Endothelial cell of umbilical vein (primary cell): Measurements from ENCODE around the gene GJA8. TPM values are rescaled to one million over a fixed set of nuclear protein-coding genes. Genes with fewer than 3 reads are reported as not detected.

ENCODE experiments used
- BruUV-seq: library from RNA; stranded (reverse); fragments of 400-500 nt; replicated peaks from 2 replicates; lab custom pipeline; 2021; lab: Mats Ljungman, UMichigan
- CTCF ChIA-PET: fragments of 300-600, 350-600 bp; sonication (Branson Sonifier 250); formaldehyde crosslinking; loops from one replicate; lab custom pipeline; 2021; ENCODE audit warnings: antibody characterized with exemption, inconsistent platforms; lab: Charles Lee
- POLR2A ChIA-PET: fragments of 300-600, 350-600 bp; sonication (Branson Sonifier 250); formaldehyde crosslinking; loops from one replicate; lab custom pipeline; 2021; ENCODE audit warnings: antibody characterized with exemption, inconsistent platforms; lab: Charles Lee
- DNase-seq: peaks from one replicate; pipeline ENCODE4 v3.0.0-alpha.2; 2011; ENCODE audit warnings: low read depth, low spot score
- FAIRE-seq: peaks from 2 replicates; lab custom pipeline; 2011; peaks lifted over from hg19 to GRCh38; lab: Jason Lieb, UNC
- H2AFZ ChIP-seq: 2 replicates; pipeline ENCODE4 v1.6.0; 2012; ENCODE audit warnings: low read depth, low read length, control low read depth, inconsistent platforms
- H3K27ac ChIP-seq: 2 replicates; pipeline ENCODE4 v1.5.1; 2011; ENCODE audit warnings: low read depth, mild to moderate bottlenecking, control low read depth, low read length, moderate library complexity; ENCODE audit not compliant: insufficient read depth
- H3K27me3 ChIP-seq, 2 experiments: 2 replicates each; pipeline versions ENCODE4 v1.6.0 to v1.6.1; 2011; ENCODE audit warnings: low read length in 2 of 2, mixed read lengths in 1 of 2; ENCODE audit not compliant: control insufficient read depth in 2 of 2, insufficient read depth in 2 of 2
- H3K36me3 ChIP-seq, 2 experiments: 2 replicates in 1 of 2; 3 replicates in 1 of 2; pipeline ENCODE4 v1.5.1; 2011; ENCODE audit warnings: low read length in 2 of 2, mild to moderate bottlenecking in 1 of 2, moderate library complexity in 1 of 2; ENCODE audit not compliant: control insufficient read depth in 2 of 2, insufficient read depth in 2 of 2; ENCODE audit errors: extremely low read depth in 1 of 2
- H3K4me1 ChIP-seq: 3 replicates; pipeline ENCODE4 v1.5.1; 2011; ENCODE audit warnings: mild to moderate bottlenecking, low read length; ENCODE audit not compliant: control insufficient read depth, insufficient read depth; ENCODE audit errors: extremely low read depth
- H3K4me2 ChIP-seq: 2 replicates; pipeline ENCODE4 v1.6.1; 2011; ENCODE audit warnings: low read length, control low read depth, mixed read lengths; ENCODE audit not compliant: insufficient read depth
- H3K4me3 ChIP-seq, 3 experiments: fragments of 200-600 bp in 1 of 3; sonication (generic), shearing (Covaris generic) in 1 of 3; replicated peaks in 1 of 3; 2 replicates each; pipeline ENCODE4 v1.5.1; 2011 to 2016; ENCODE audit warnings: control low read depth in 3 of 3, low read length in 3 of 3, mild to moderate bottlenecking in 2 of 3, inconsistent platforms in 1 of 3, low read depth in 1 of 3, moderate library complexity in 1 of 3; ENCODE audit not compliant: insufficient read depth in 1 of 3
- H3K79me2 ChIP-seq: 2 replicates; pipeline ENCODE4 v1.6.0; 2012; ENCODE audit warnings: low read length, inconsistent platforms; ENCODE audit not compliant: control insufficient read depth, insufficient read depth
- H3K9ac ChIP-seq: replicated peaks from 2 replicates; pipeline ENCODE3; 2011; ENCODE audit warnings: low read length, control low read depth; ENCODE audit not compliant: insufficient read depth; ENCODE audit errors: extremely low read depth
- H3K9me1 ChIP-seq: replicated peaks from 3 replicates; pipeline ENCODE4 v1.6.0; 2011; ENCODE audit warnings: mild to moderate bottlenecking, low read length; ENCODE audit not compliant: control insufficient read depth, insufficient read depth; ENCODE audit errors: extremely low read depth
- H3K9me3 ChIP-seq: replicated peaks from 2 replicates; pipeline ENCODE4 v1.5.1; 2012; ENCODE audit warnings: low read length, inconsistent platforms; ENCODE audit not compliant: control insufficient read depth, insufficient read depth
- H4K20me1 ChIP-seq: replicated peaks from 2 replicates; pipeline ENCODE3; 2011; ENCODE audit warnings: mild to moderate bottlenecking, low read length; ENCODE audit not compliant: control insufficient read depth, insufficient read depth; ENCODE audit errors: extremely low read depth
- EZH2 ChIP-seq: IDR thresholded peaks from 2 replicates; pipeline ENCODE4 v1.6.1; 2012; ENCODE audit warnings: borderline replicate concordance, low read depth, mild to moderate bottlenecking, moderate library complexity, low read length, inconsistent platforms; ENCODE audit not compliant: severe bottlenecking
- FOS ChIP-seq: IDR thresholded peaks from 2 replicates; pipeline ENCODE4 v1.6.1; 2011; ENCODE audit warnings: mild to moderate bottlenecking, low read length, moderate library complexity, borderline replicate concordance; ENCODE audit not compliant: insufficient read depth
- MAX ChIP-seq: IDR thresholded peaks from 2 replicates; pipeline ENCODE4 v1.6.1; 2011; ENCODE audit not compliant: insufficient read depth, insufficient read length
- MYC ChIP-seq: IDR thresholded peaks from one replicate; pipeline ENCODE4 v1.6.1; 2011; ENCODE audit warnings: mild to moderate bottlenecking, low read depth, low read length
- POLR2A ChIP-seq: IDR thresholded peaks from 2 replicates; pipeline ENCODE4 v1.6.1; 2012; ENCODE audit warnings: low read depth, mild to moderate bottlenecking, control low read depth, low read length
- POLR2AphosphoS5 ChIP-seq: IDR thresholded peaks from 2 replicates; pipeline ENCODE4 v1.6.1; 2012; ENCODE audit warnings: low read depth, mild to moderate bottlenecking, control low read depth, low read length, moderate library complexity; ENCODE audit not compliant: insufficient read depth
- dilution Hi-C: fragments of 300-500 bp; cut with MboI; formaldehyde crosslinking; loops from one replicate; pipeline ENCODE4 v1.15.0; 2019; ENCODE audit warnings: low sequenced_read_pairs; ENCODE audit not compliant: extremely low pct_ligation_motif_present
- intact Hi-C: fragments of 100-400 bp; cut with micrococcal nuclease; formaldehyde crosslinking; loops from one replicate; pipeline ENCODE4 v1.10.0; 2022
- polyA plus RNA-seq, 4 experiments: library from polyadenylated mRNA; depleted of rRNA in 3 of 4; stranded (reverse) in 3 of 4; unstranded in 1 of 4; fragments of >200 nt; gene quantifications; 2 replicates each; pipeline versions ENCODE4 v1.2.1 to v1.2.3, GENCODE V29; 2011 to 2012; ENCODE audit warnings: missing spikeins in 1 of 4
- total RNA-seq: library from RNA; stranded (reverse); gene quantifications from 2 replicates; pipeline ENCODE4 v1.2.3, GENCODE V29; 2021
- TF ChIP-seq, protein P1 (sequence below), 2 donors: IDR thresholded peaks; 1 replicate in 1 of 2; 2 replicates in 1 of 2; pipeline ENCODE4 v1.5.1; 2011; ENCODE audit warnings: low read length in 2 of 2, mild to moderate bottlenecking in 2 of 2, moderate library complexity in 2 of 2, control low read depth in 1 of 2, inconsistent platforms in 1 of 2, low read depth in 1 of 2; ENCODE audit not compliant: insufficient read depth in 1 of 2; ENCODE audit errors: extremely low read depth in 1 of 2

The GJA8 gene
- total and polyA plus RNA-seq, 2 donors (not counting 3 experiments of a cell fraction or from before 2014, with no cell fraction given): not detected

GRCh38 chr1:147891088-147891487 is 11.5 kb upstream of the GJA8 start:
- no peak for FAIRE-seq
- Histone ChIP-seq H3K27me3 (no peaks in the 10 kb centered on the region), H3K9ac (no peak overlapping the region), H3K36me3 (no peaks in the 10 kb centered on the region), H2AFZ (no peak overlapping the region), H3K79me2 (no peaks in the 10 kb centered on the region), H3K4me1 (no peaks in the 10 kb centered on the region), H3K9me3 (no peaks in the 10 kb centered on the region), H3K4me3 (no peak overlapping the region), H3K27ac (no peak overlapping the region), H3K4me2 (no peak overlapping the region), H4K20me1 (no peaks in the 10 kb centered on the region), H3K9me1 (no peaks in the 10 kb centered on the region)
- intact Hi-C loops: no loop called here
- no TSS peak for BruUV-seq
- ChIA-PET POLR2A (no interaction called here), CTCF (interaction anchor here (1.4 to 6.3 kb wide), 4 partner anchors 12 to 174 kb away, joined by 3 to 273 read pairs (median 16); partner anchors contain the start of gene GJA8)
- TF ChIP-seq POLR2A (no peak), FOS (no peak), MAX (no peak), POLR2AphosphoS5 (no peak), EZH2 (no peak), MYC (no peak)
- TF ChIP-seq, protein P1, sequence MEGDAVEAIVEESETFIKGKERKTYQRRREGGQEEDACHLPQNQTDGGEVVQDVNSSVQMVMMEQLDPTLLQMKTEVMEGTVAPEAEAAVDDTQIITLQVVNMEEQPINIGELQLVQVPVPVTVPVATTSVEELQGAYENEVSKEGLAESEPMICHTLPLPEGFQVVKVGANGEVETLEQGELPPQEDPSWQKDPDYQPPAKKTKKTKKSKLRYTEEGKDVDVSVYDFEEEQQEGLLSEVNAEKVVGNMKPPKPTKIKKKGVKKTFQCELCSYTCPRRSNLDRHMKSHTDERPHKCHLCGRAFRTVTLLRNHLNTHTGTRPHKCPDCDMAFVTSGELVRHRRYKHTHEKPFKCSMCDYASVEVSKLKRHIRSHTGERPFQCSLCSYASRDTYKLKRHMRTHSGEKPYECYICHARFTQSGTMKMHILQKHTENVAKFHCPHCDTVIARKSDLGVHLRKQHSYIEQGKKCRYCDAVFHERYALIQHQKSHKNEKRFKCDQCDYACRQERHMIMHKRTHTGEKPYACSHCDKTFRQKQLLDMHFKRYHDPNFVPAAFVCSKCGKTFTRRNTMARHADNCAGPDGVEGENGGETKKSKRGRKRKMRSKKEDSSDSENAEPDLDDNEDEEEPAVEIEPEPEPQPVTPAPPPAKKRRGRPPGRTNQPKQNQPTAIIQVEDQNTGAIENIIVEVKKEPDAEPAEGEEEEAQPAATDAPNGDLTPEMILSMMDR (IDR thresholded peaks at IDR 0.05; ENCODE audit: extremely low read depth in 1 of 2, insufficient read depth in 1 of 2, low read depth in 1 of 2, low read length in 2 of 2): no peak
- dilution Hi-C loops: no loop called here
- no peak for DNase-seq
